ENCODE results near the gene ELL.

GRCh38 chr19:18531485-18531884, 9.6 kb upstream of the ELL start:
- TF ChIP-seq CTCF (IDR thresholded peaks at IDR 0.05; ENCODE audit: insufficient read depth, low read length) (no peak), REST (IDR thresholded peaks at IDR 0.05; ENCODE audit: insufficient replicate concordance, low read depth) (no peak), POLR2AphosphoS5 (IDR thresholded peaks at IDR 0.05; ENCODE audit: low read depth) (no peak), GABPA (IDR thresholded peaks at IDR 0.05; ENCODE audit: low read depth) (no peak)

All from HL-60 (cell line).